ENCODE measurements around the gene IGFLR1. TPM values are rescaled to one million over a fixed set of nuclear protein-coding genes. Genes with fewer than 3 reads are reported as not detected.

The IGFLR1 gene
- total and polyA plus RNA-seq, 11 donors, result 0.74 to 25.2 (median 3.6) TPM

- peak in 4 of 5 donors; percentile 56 to 82 (median 62) for DNase-seq
- Histone ChIP-seq H3K4me3 (peak overlapping the region; percentile 67 to 100 (median 84)), H3K9me3 (no peaks in the 10 kb centered on the region), H3K27me3 (no peaks in the 10 kb centered on the region), H3K36me3 (peaks cover under 1 to 40% (median 28%) of the 10 kb centered on the region in 9 donors), H3K27ac (peak overlapping the region; percentile 55 to 98 (median 88)), H3K4me1 (peaks cover 3 to 39% (median 22%) of the 10 kb centered on the region in 12 donors)
- ATAC-seq, result no peak
- no peak for TF ChIP-seq CTCF (IDR thresholded peaks at IDR 0.05)
- TF ChIP-seq POLR2A (IDR thresholded peaks at IDR 0.05), result no peak
- intact Hi-C loops (cut with DNase I), result loop anchor here in 4 of 10 donors (5.0 to 10.0 kb wide), 5 partner anchors 171 to 454 kb away; partner anchors contain the start of genes TMEM147 (in 4 of the 4), LRFN3 (in 2 of the 4), FFAR3 (in 1 of the 4) and USF2 (in 1 of the 4)
- WGBS, 4 donors, result 1 to 2% (median 1%) methylated on average over 13 to 42 of the region's 42 CpGs
Observed at GRCh38 chr19:35718345-35719041, 23.8 kb downstream of the IGFLR1 start.

- DNase-seq, result peak in 1 of 5 donors; percentile 98
- WGBS, 4 donors, result 1% methylated on average over 40 to 107 of the region's 109 CpGs
- Histone ChIP-seq H3K4me1 (peaks cover 3 to 39% (median 22%) of the 10 kb centered on the region in 12 donors), H3K9me3 (no peaks in the 10 kb centered on the region), H3K27me3 (no peaks in the 10 kb centered on the region), H3K27ac (peak within 1 kb of the TSS; percentile 87 to 98 (median 93)), H3K4me3 (peak within 1 kb of the TSS; percentile 67 to 100 (median 88)), H3K36me3 (peaks cover 0 to 33% (median 21%) of the 10 kb centered on the region in 9 donors)
- peak in 3 of 4 donors; percentile 36 to 80 (median 80) for ATAC-seq
- intact Hi-C loops (cut with DNase I), result loop anchor here (1.0 to 10.0 kb wide), 17 partner anchors 15 to 453 kb away; partner anchors contain the start of genes TMEM147 (in 6 of the 10), LRFN3 (in 2 of the 10), PSENEN (in 2 of the 10) and U2AF1L4 (in 2 of the 10)
- TF ChIP-seq POLR2A (IDR thresholded peaks at IDR 0.05) (peak in 1 of 2 donors; percentile 16), CTCF (IDR thresholded peaks at IDR 0.05) (no peak)
Observed at GRCh38 chr19:35717665-35718344, 24.4 kb downstream of the IGFLR1 start, which contains the start of gene KMT2B. TSS of gene KMT2B (plus strand) at chr19:35718003. CDS start at chr19:35718019, 16 bp downstream.

- 0% methylated on average over 47 to 77 of the region's 77 CpGs for WGBS, 4 donors
- Histone ChIP-seq H3K27me3 (no peaks in the 10 kb centered on the region), H3K4me1 (peaks cover 3 to 39% (median 22%) of the 10 kb centered on the region in 12 donors), H3K36me3 (peaks cover 0 to 25% (median 13%) of the 10 kb centered on the region in 9 donors), H3K4me3 (peak overlapping the region; percentile 66 to 100 (median 88)), H3K9me3 (no peaks in the 10 kb centered on the region), H3K27ac (peak overlapping the region; percentile 87 to 98 (median 92))
- ATAC-seq (peak; percentile 93 to 96 (median 95)), DNase-seq (peak; percentile 90 to 98 (median 96))
- TF ChIP-seq POLR2A (IDR thresholded peaks at IDR 0.05) (peak in 1 of 2 donors; percentile 45), CTCF (IDR thresholded peaks at IDR 0.05) (peak; percentile 86 to 98 (median 91))
- intact Hi-C loops (cut with DNase I), result loop anchor here (1.0 to 10.0 kb wide), 18 partner anchors 14 to 452 kb away; partner anchors contain the start of genes TMEM147 (in 6 of the 10), LRFN3 (in 2 of the 10), PSENEN (in 2 of the 10) and U2AF1L4 (in 2 of the 10)
Observed at GRCh38 chr19:35716801-35717664, 25.2 kb downstream of the IGFLR1 start.
